NCI-H1694 treated with DMSO at 0.1 percent for 48 hours (cell line): ENCODE data around the gene GTF2I.
"Not testable (repeated sequence)": the region's sequence is repeated elsewhere in the genome, so short reads cannot be mapped to it uniquely, and the experiment has no call there.

Experiments used
- DNase-seq: peaks from one replicate; lab custom pipeline; 2025; lab: John Stamatoyannopoulos, UW

Gene GTF2I

GRCh38 chr7:74656837-74657691, 454 bp upstream of the GTF2I start:
- peak; percentile 95 for DNase-seq

DNA sequence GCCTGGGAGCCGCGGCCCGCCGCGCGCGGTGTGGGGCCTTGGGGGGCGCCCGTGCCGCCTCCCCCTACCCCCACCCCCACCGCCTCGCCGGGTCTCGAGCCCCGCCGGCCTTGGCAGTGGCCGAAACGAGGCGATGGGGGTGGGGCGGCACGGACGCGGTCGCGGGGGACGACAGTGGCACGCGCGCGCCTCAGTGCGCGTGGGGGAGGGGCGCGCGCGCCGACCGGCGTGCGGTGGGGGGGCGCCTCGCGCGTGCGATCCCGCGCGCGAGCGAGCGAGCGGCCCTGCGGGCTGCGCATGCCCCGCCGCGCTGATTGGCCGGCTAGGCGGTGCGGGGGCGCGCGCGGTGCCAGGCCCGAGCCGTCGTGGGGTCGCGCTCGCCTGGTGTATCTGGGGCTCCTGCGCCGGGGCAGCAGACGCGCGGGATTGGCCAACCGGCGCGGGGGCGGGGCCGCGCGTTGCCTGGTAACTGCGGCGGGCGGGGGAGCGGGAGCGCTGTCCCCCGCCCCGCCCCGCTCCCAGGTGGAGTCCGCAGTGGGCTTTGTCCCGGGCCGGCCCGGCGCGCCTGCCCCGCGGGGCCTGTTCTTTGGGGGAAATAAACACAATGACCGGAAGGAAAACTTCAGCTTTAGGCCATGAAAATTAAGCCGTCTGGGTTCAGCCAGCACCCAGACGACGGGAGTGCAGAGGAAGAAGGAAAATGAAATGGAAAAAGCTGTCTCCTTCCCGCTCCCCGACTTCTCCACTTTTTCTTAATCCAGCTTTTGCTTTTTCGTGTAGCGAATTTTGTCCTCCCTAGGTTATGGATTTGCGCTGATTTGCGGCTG, 873 bp downstream of the GTF2I start:
- peak; percentile 82 for DNase-seq

DNA sequence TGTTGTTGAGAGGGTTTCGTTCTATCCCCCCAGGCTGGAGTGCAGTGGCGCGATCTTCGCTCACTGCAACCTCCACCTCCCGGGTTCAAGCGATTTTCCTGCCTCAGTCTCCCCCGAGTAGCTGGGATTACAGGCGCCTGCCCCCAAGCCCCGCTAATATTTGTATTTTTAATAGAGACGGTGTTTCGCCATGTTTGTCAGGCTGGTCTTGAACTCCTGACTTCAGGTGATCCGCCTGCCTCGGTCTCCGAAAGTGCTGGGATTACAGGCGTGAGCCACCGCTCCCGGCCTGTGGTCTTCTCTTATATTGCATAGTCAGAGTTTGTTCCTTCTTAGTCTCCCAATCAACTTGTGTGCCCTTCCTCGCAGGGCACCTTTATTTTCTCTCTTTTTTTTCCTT, 2.7 kb downstream of the GTF2I start:
- not testable (repeated sequence) for DNase-seq

DNA sequence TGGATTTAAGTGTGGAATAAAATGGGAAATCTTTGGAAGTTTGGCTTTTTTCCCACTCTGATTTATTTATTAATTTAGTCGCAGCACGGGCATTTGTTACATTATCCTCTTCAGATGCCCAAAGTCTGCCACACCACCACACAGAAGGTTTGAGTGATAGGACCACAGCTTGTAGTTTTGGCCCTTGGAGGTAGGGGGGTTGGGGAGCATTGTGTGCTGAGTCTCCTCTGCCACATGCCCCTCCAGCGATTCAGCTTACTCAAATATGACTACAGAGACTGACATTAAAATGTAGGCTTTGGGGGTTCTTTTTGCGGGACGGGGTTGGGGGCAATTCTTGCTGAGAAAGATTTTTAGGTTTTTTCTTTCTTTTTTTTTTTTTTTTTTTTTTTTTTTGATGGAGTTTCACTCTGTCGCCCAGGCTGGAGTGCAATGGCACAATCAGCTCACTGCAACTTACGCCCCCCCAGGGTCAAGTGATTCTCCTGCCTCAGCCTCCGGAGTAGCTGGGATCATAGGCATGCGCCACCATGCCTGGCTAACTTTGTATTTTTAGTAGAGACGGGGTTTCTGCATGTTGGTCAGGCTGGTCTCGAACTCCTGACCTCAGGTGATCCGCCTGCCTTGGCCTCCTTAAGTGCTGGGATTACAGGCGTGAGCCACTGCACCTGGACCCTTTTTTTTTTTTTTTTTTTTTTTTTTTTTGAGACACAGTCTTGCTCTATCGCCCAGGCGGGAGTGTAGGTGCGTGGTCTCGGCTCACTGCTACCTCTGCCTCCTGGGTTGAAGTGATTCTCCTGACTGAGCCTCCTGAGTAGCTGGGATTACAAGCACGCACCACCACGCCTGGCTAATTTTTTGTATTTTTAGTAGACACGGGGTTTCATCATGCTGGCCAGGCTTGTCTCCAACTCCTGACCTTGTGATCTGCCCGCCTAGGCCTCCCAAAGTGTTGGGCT, 4.6 kb downstream of the GTF2I start:
- not testable (repeated sequence) for DNase-seq

GRCh38 chr7:74665296-74665938, 7.9 kb downstream of the GTF2I start:
- DNase-seq, result no peak

DNA sequence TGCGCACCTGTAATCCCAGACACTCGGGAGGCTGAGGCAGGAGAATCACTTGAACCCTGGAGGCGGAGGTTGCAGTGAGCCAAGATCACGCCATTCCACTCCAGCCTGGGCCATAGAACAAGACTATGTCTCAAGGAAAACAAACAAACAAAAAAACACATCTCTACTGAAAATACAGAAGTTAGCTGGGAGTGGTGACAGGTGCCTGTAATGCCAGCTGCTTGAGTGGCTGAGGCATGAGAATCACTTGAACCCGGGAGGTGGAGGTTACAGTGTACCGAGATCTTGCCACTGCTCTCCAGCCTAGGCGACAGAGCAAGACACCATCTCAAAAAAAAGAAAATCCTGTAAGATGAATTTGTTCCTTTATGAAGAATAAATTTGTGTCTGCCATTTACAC, 9.5 kb downstream of the GTF2I start:
- not testable (repeated sequence) for DNase-seq

GRCh38 chr7:74667520-74667919, 10.0 kb downstream of the GTF2I start:
- not testable (repeated sequence) for DNase-seq

GRCh38 chr7:74671602-74672001, 14.1 kb downstream of the GTF2I start:
- DNase-seq, result no peak

DNA sequence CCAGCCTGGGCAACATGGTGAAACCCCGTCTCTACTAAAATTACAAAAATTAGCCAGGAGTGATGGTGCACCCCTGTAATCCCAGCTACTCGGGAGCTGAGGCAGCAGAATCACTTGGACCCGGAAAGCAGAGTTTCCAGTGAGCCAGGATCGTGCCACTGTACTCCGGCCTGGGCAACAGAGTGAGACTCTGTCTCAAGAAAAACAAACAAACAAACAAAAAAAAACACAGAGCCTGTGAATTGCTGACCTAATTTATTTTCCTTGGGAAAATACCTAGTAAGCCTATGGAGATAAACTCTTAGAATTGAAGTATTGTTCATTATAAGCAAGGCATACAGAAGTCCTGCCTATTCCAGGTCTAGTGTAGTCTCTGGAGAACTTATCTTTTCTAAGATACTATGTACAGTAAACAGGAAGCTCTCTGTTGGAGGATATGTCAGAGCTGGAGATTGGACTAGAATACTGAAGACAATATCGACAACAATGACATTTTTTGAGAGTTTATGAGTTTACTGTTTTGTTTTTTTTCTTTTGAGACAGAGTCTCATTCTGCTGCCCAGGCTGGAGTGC, 14.9 kb downstream of the GTF2I start:
- no peak for DNase-seq

GRCh38 chr7:74674166-74674565, 16.6 kb downstream of the GTF2I start:
- no peak for DNase-seq

GRCh38 chr7:74682829-74683228, 25.3 kb downstream of the GTF2I start:
- DNase-seq, result no peak

GRCh38 chr7:74683799-74684198, 26.3 kb downstream of the GTF2I start:
- no peak for DNase-seq

DNA sequence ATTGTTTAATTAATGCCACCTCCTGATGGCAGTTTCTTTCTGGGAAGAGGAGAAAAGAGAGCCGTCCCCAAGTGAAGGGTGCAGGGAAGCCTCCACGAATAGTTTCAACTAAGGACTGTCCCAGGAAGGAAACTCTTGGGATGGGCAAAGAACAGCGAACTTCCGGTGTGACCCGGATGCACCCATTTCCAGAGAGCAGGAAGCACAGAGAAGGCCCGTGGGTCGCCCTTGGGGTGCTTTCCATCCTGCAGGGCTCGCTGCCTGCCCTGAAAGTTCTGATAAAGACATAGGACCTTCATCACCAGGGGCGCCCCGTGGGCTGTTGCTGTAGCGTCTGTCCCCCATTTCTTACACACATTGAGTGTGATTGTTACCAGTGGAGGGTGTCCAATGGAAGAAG, 27.0 kb downstream of the GTF2I start:
- no peak for DNase-seq

DNA sequence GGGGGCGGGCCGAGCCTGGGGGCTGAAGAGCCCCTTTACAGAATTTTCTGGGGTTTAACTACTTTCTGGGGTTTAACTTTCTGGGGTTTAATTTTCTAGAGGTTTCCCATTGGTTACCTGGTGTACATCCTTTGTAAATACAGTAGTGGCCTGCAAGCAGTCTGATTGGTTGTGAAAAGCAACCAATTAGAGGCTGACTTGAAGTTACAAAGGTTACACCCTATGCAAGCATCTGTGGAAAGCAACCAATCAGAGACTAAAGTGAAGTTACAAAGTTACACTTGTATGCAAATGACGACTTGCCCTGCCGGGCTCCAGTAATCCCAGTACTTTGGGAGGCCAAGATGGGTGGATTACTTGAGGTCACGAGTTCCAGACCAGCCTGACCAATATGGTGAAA, 27.4 kb downstream of the GTF2I start:
- DNase-seq, result no peak

DNA sequence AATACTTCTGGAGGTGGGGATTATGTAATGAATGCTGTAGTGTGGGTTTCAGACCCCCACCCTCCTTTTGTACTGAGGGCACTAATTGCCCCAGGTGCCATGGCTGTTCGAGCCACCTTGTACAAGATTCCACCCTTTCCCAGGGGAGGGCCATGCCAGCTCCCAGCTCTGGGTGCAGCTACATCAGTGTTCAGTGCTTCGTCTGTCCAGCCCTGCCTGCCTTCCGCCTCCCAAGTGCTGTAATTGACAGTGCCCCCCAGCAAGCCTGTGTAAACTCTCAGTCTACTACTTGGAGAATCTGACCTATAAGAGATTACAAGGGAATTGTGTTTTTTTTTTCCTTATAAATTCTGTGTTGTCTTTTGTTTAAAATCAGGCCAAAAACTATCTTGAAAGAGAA, 33.0 kb downstream of the GTF2I start:
- no peak for DNase-seq

DNA sequence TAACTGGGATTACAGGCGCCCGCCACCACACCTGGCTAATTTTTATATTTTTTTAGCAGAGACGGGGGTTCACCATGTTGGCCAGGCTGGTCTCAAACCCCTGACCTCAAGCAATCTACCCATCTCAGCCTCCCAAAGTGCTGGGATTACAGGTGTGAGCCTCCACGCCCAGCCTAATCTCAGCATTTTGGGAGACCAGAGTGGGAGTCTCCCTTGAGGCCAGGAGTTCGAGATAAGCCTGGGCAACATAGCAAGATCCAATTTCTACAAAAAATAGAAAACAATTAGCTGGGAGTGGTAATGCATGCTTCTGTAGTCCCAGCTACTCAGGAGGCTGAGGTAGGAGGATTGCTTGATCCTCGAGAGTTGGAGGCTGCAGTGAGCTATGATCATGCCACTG, 46.9 kb downstream of the GTF2I start:
- not testable (repeated sequence) for DNase-seq

DNA sequence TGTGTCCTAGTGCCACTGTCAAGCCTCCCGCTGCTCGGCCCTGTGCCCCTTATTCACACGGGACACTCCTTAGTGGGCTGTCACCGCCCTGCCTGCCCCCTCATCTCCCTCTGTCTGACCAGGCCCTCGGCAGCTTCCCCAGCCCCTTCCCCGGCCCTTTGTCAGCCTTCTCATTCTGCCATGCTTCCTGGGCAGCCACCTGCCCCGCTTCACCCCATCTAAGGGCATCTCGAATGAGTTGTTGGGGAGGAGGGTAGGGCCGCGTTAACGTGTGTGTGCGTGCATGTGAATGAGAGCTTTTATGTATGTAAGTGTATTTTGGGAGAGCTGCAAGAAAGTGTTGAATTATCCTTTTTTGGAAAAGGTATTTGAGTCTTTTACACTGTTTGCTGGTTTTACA, 49.7 kb downstream of the GTF2I start:
- DNase-seq, result no peak

DNA sequence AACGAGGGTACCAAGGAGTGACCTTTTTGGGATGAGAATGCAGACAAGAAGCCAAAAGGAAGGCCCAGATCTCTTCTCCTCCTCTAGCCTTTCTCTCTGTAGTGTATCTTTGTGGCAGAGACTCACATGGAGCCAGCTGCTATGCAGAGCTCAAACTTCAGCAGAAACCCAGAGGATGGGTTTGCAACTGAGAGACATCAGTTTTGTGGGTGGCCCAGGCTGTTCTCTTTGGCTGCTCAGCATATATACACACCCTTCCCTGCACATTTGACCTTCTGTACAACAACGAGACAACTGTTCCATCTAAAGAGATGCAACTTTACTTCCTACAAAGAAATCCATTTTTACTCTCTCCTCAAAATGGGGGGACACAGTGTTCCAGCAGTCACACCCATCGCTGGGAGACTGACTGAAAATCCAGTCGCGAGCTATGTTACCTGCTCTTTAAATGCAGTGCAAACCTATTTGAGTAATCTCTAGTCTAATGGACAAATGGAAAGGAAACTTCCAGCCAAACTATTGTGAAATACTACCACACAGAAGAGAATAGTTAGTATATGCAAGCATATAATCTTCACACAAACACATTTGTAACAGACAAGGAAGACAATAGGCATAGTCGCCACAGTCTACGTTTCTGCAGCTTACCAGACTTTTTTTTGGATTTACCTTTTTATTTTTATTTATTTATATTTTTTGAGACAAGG, 51.2 kb downstream of the GTF2I start:
- no peak for DNase-seq

DNA sequence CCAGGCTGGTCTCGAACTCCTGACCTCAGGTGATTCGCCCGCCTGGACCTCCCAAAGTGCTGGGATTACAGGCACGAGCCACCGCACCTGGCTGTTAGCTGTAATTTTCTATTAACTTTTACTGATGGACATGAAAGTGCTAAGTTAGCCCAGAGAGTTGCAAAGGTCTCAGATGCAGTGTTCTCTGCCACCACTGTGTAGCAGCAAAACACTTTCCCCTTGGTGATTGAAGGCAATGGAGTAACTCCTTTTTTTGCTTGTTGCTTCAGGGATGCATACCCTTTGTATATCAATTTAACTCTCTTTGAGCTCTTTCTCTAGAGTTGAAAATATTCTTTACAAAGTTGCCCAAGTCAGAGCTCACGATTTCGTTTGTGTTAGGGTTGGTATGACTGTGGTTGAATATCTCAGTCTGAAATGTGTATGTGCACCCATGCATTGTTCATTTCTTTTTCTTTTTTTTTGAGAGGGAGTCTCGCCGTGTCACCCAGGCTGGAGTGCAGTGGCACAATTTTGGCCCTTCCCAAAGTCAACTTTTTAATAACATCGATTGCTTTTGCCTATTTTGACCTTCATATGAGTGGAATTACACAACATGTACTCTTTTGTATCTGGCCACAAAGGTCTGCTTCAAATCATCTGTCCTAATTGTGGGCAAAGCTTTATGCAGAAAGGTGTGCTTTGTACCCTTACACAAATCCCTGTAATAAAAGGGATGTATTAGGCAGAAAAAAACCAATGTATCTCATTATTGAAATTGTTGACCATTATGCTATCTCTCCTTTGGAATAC, 52.6 kb downstream of the GTF2I start:
- no peak for DNase-seq

GRCh38 chr7:74713567-74713966, 56.0 kb downstream of the GTF2I start:
- no peak for DNase-seq
